Measurements from ENCODE around the gene RPS6KA4. TPM values are rescaled to one million over a fixed set of nuclear protein-coding genes. Genes with fewer than 3 reads are reported as not detected.

Gene RPS6KA4
- total RNA-seq, 2 experiments from 2014 or later, result 24.6 to 26.0 TPM

DNA sequence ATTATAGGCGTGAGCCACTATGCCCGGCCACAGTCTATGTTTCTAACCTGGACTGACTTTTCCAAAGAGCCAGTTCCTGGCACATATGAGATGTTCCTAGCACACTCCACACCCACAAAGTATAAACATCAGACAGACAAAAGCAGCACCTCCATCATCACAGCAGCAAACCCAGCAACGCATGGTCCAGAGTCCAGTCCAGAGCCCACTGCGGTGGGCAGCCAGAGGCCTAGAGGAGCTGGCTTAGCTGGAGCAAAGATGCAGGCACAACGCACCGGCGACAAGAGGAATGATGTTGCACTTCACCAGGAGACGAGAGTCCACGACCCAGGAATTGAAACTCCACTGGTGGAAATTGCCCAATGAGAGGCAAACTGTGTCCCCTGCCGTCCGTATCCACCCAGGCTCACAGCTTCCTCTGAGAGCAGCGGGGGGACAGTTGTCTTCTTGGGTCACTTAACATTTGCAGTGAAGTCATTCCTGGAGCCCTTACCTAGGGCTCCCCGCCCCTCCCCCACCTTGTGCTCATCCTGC lies 36.6 kb downstream of the RPS6KA4 start:
- DNase-seq (no peak), ATAC-seq (no peak)
- Mint-ChIP-seq H3K9me3 (peaks cover 3% of the 10 kb centered on the region), H3K27ac (no peak overlapping the region), H3K4me1 (ENCODE audit: low read depth) (peaks cover 13% of the 10 kb centered on the region), H3K4me3 (no peak overlapping the region), H3K27me3 (no peaks in the 10 kb centered on the region), H3K36me3 (ENCODE audit: low read depth) (no peaks in the 10 kb centered on the region)
- TF ChIP-seq, protein P1, sequence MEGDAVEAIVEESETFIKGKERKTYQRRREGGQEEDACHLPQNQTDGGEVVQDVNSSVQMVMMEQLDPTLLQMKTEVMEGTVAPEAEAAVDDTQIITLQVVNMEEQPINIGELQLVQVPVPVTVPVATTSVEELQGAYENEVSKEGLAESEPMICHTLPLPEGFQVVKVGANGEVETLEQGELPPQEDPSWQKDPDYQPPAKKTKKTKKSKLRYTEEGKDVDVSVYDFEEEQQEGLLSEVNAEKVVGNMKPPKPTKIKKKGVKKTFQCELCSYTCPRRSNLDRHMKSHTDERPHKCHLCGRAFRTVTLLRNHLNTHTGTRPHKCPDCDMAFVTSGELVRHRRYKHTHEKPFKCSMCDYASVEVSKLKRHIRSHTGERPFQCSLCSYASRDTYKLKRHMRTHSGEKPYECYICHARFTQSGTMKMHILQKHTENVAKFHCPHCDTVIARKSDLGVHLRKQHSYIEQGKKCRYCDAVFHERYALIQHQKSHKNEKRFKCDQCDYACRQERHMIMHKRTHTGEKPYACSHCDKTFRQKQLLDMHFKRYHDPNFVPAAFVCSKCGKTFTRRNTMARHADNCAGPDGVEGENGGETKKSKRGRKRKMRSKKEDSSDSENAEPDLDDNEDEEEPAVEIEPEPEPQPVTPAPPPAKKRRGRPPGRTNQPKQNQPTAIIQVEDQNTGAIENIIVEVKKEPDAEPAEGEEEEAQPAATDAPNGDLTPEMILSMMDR (IDR thresholded peaks at IDR 0.05), result no peak
- intact Hi-C loops (cut with micrococcal nuclease), result no loop called here
- CTCF ChIA-PET, result interaction anchor here (1.0 kb wide), 1 partner anchor 53 kb away, joined by 3 read pairs; no protein-coding TSS in a partner anchor
- POLR2A ChIA-PET, result no interaction called here

DNA sequence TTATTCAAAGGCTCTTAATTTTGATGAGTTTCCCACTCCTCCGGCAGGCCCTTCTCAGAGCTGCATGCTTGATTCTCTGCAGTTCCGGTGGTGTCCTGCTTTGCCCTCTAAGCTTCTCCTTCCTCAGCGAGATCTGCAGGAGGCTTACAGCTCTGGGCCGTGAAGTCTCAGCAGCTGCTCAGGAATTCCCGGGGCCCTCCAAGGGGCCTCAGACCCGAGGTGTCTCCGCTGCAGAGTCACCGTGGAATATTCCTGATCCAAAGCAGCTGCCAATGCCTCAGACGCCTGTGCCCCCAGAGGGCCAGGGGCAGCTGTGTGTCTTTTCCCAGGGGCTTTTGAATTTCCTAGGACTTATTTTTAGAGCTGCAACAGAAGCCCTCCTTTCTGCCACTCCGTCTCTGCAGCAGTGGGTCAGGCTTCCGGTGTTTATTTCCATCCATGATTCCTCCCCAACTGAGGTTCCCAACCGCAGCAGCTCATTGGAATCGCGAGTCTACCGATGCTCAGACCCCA lies 37.2 kb downstream of the RPS6KA4 start:
- CTCF ChIA-PET, result interaction anchor here (1.0 kb wide), 1 partner anchor 53 kb away, joined by 3 read pairs; no protein-coding TSS in a partner anchor
- Mint-ChIP-seq H3K27ac (no peak overlapping the region), H3K4me1 (ENCODE audit: low read depth) (peaks cover 10% of the 10 kb centered on the region)

GRCh38 chr11:64400102-64400501 lies 41.1 kb downstream of the RPS6KA4 start:
- H3K9me3 Mint-ChIP-seq, result no peaks in the 10 kb centered on the region
- peaks cover 2% of the 10 kb centered on the region for H3K4me1 Mint-ChIP-seq (ENCODE audit: low read depth)
- ChIA-PET POLR2A (no interaction called here), CTCF (no interaction called here)
- H3K4me3 Mint-ChIP-seq, result no peak overlapping the region
- H3K27me3 Mint-ChIP-seq, result no peaks in the 10 kb centered on the region
- intact Hi-C loops (cut with micrococcal nuclease), result no loop called here
- TF ChIP-seq, protein P1 (IDR thresholded peaks at IDR 0.05), result no peak
- H3K36me3 Mint-ChIP-seq (ENCODE audit: low read depth), result no peaks in the 10 kb centered on the region
- DNase-seq, result no peak
- no peak for ATAC-seq
- no peak overlapping the region for H3K27ac Mint-ChIP-seq

More for the DNA sequence above, 37.2 kb downstream of the RPS6KA4 start:
- ATAC-seq (no peak), DNase-seq (no peak)
- POLR2A ChIA-PET, result no interaction called here
- TF ChIP-seq, protein P1 (IDR thresholded peaks at IDR 0.05), result no peak
- H3K27me3 Mint-ChIP-seq, result no peaks in the 10 kb centered on the region
- intact Hi-C loops (cut with micrococcal nuclease), result no loop called here
- no peaks in the 10 kb centered on the region for H3K9me3 Mint-ChIP-seq
- H3K36me3 Mint-ChIP-seq (ENCODE audit: low read depth), result no peaks in the 10 kb centered on the region
- H3K4me3 Mint-ChIP-seq, result no peak overlapping the region

DNA sequence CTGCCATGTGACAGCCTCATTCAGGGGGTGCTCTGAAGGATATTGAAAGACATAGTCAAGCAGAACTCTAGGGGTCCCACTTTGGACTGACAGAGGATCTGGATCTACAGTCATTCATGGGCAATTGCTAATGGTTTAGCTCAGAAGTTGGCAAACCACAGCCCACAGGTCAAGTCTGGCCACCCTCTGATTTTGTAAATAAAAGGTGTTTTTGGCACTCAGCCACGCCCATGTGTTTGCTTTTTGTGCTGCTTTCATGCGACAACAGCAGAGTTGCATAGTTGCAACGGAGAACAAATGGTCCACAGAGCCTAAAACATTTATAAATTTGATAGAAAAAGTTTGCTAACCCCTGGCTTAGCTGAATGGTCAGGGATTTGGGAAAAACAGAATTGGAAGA lies 41.7 kb downstream of the RPS6KA4 start:
- intact Hi-C loops (cut with micrococcal nuclease), result no loop called here
- Mint-ChIP-seq H3K36me3 (ENCODE audit: low read depth) (no peaks in the 10 kb centered on the region), H3K27ac (no peak overlapping the region), H3K4me3 (no peak overlapping the region), H3K27me3 (no peaks in the 10 kb centered on the region), H3K9me3 (no peaks in the 10 kb centered on the region), H3K4me1 (ENCODE audit: low read depth) (no peaks in the 10 kb centered on the region)
- ATAC-seq (no peak), DNase-seq (no peak)
- POLR2A ChIA-PET, result no interaction called here
- CTCF ChIA-PET, result no interaction called here
- TF ChIP-seq, protein P1 (IDR thresholded peaks at IDR 0.05), result no peak

GRCh38 chr11:64401775-64402174 lies 42.8 kb downstream of the RPS6KA4 start:
- POLR2A ChIA-PET, result no interaction called here
- intact Hi-C loops (cut with micrococcal nuclease), result no loop called here

More at GRCh38 chr11:64401775-64402174, 42.8 kb downstream of the RPS6KA4 start:
- Mint-ChIP-seq H3K9me3 (no peaks in the 10 kb centered on the region), H3K4me3 (no peak overlapping the region), H3K4me1 (ENCODE audit: low read depth) (no peaks in the 10 kb centered on the region), H3K36me3 (ENCODE audit: low read depth) (no peaks in the 10 kb centered on the region), H3K27me3 (no peaks in the 10 kb centered on the region), H3K27ac (no peak overlapping the region)
- ATAC-seq (no peak), DNase-seq (no peak)
- CTCF ChIA-PET, result no interaction called here
- TF ChIP-seq, protein P1 (IDR thresholded peaks at IDR 0.05), result no peak

All from activated CD8-positive, alpha-beta T cell treated with anti-CD3 and anti-CD28 coated beads for 36 hours (primary cell).